Measurements from ENCODE around the gene NTN3. TPM values are rescaled to one million over a fixed set of nuclear protein-coding genes. Genes with fewer than 3 reads are reported as not detected.
A peak's percentile ranks its signal among the peaks of the same experiment; 100 is the strongest.

NTN3 gene
- total RNA-seq, 1 donor = 0.36 TPM

- Histone ChIP-seq H3K36me3 (ENCODE audit: insufficient read depth, low read length) (no peaks in the 10 kb centered on the region), H2AFZ (ENCODE audit: low read length) (no peak overlapping the region), H3K9me3 (ENCODE audit: low read depth, low read length) (no peaks in the 10 kb centered on the region), H3K4me2 (ENCODE audit: insufficient read depth, low read length) (no peak overlapping the region), H3K27ac (ENCODE audit: low read depth, low read length) (no peak overlapping the region), H3K4me1 (ENCODE audit: insufficient read depth, low read length) (peaks cover 2% of the 10 kb centered on the region), H3K79me2 (ENCODE audit: insufficient read depth, low read length) (peaks cover 6% of the 10 kb centered on the region), H4K20me1 (ENCODE audit: insufficient read depth, low read length) (no peaks in the 10 kb centered on the region), H3K27me3 (ENCODE audit: insufficient read depth, low read length) (peaks cover 12% of the 10 kb centered on the region), H3K4me3 (ENCODE audit: insufficient read depth, low read length) (no peak overlapping the region)
- TF ChIP-seq, protein P1, sequence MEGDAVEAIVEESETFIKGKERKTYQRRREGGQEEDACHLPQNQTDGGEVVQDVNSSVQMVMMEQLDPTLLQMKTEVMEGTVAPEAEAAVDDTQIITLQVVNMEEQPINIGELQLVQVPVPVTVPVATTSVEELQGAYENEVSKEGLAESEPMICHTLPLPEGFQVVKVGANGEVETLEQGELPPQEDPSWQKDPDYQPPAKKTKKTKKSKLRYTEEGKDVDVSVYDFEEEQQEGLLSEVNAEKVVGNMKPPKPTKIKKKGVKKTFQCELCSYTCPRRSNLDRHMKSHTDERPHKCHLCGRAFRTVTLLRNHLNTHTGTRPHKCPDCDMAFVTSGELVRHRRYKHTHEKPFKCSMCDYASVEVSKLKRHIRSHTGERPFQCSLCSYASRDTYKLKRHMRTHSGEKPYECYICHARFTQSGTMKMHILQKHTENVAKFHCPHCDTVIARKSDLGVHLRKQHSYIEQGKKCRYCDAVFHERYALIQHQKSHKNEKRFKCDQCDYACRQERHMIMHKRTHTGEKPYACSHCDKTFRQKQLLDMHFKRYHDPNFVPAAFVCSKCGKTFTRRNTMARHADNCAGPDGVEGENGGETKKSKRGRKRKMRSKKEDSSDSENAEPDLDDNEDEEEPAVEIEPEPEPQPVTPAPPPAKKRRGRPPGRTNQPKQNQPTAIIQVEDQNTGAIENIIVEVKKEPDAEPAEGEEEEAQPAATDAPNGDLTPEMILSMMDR (IDR thresholded peaks at IDR 0.05; ENCODE audit: extremely low read depth, low read depth, low read length) = no peak
- no peak for DNase-seq (ENCODE audit: insufficient read length, low spot score, missing footprints)
Observed at GRCh38 chr16:2425008-2425518, 46.0 kb upstream of the NTN3 start.

DNA sequence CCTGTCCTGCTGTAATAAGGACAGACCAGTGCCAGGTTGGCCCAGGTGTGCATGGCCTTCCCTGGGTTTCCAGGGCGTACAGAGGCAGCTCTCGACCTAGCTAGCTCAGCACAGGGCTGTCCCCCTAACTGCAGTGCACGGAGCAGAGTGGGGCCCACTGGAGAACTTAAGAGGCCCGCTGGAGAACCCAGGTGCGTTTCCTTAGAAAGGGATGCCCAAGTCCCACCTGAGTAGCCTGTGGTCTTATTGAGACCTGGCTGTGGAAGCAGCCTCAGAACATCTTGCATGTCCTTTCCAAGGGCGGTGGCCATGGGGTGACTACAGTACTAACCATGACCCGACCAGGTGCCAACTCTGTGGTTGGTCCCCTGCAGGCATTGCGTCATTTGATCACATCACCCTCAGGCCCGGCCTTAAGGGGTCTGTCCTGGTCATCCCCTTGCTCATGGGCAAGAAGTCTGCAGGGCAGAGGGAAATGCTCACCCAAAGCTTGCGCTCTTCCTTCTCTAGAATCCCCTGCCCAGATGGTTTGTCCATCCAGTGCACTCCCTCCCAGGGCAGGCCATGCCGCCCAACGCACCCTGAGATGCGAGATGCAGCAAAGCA is 45.2 kb upstream of the NTN3 start:
- TF ChIP-seq, protein P1 (IDR thresholded peaks at IDR 0.05; ENCODE audit: extremely low read depth, low read depth, low read length) = no peak
- Histone ChIP-seq H4K20me1 (ENCODE audit: insufficient read depth, low read length) (peaks cover 6% of the 10 kb centered on the region), H3K9me3 (ENCODE audit: low read depth, low read length) (no peaks in the 10 kb centered on the region), H3K4me1 (ENCODE audit: insufficient read depth, low read length) (peaks cover 10% of the 10 kb centered on the region), H3K79me2 (ENCODE audit: insufficient read depth, low read length) (peaks cover 15% of the 10 kb centered on the region), H3K36me3 (ENCODE audit: insufficient read depth, low read length) (peaks cover 1% of the 10 kb centered on the region), H3K27me3 (ENCODE audit: insufficient read depth, low read length) (peaks cover 9% of the 10 kb centered on the region), H3K4me2 (ENCODE audit: insufficient read depth, low read length) (no peak overlapping the region), H3K4me3 (ENCODE audit: insufficient read depth, low read length) (no peak overlapping the region), H2AFZ (ENCODE audit: low read length) (no peak overlapping the region), H3K27ac (ENCODE audit: low read depth, low read length) (no peak overlapping the region)
- no peak for DNase-seq (ENCODE audit: insufficient read length, low spot score, missing footprints)

GRCh38 chr16:2426941-2427361 is 44.1 kb upstream of the NTN3 start:
- H3K27me3 ChIP-seq (ENCODE audit: insufficient read depth, low read length) = peaks cover 7% of the 10 kb centered on the region
- peaks cover 6% of the 10 kb centered on the region for H4K20me1 ChIP-seq (ENCODE audit: insufficient read depth, low read length)
- DNase-seq (ENCODE audit: insufficient read length, low spot score, missing footprints) = peak; percentile 68

GRCh38 chr16:2427526-2427925 is 43.6 kb upstream of the NTN3 start:
- no peak for DNase-seq (ENCODE audit: insufficient read length, low spot score, missing footprints)
- no peak overlapping the region for H3K4me3 ChIP-seq (ENCODE audit: insufficient read depth, low read length)
- H3K27me3 ChIP-seq (ENCODE audit: insufficient read depth, low read length) = peaks cover 3% of the 10 kb centered on the region
- peaks cover 28% of the 10 kb centered on the region for H3K79me2 ChIP-seq (ENCODE audit: insufficient read depth, low read length)
- peaks cover 10% of the 10 kb centered on the region for H3K4me1 ChIP-seq (ENCODE audit: insufficient read depth, low read length)
- H3K9me3 ChIP-seq (ENCODE audit: low read depth, low read length) = no peaks in the 10 kb centered on the region
- TF ChIP-seq, protein P1 (IDR thresholded peaks at IDR 0.05; ENCODE audit: extremely low read depth, low read depth, low read length) = no peak
- no peak overlapping the region for H3K27ac ChIP-seq (ENCODE audit: low read depth, low read length)
- peaks cover 10% of the 10 kb centered on the region for H3K36me3 ChIP-seq (ENCODE audit: insufficient read depth, low read length)
- H4K20me1 ChIP-seq (ENCODE audit: insufficient read depth, low read length) = peaks cover 6% of the 10 kb centered on the region
- H3K4me2 ChIP-seq (ENCODE audit: insufficient read depth, low read length) = no peak overlapping the region
- no peak overlapping the region for H2AFZ ChIP-seq (ENCODE audit: low read length)

More at GRCh38 chr16:2426941-2427361, 44.1 kb upstream of the NTN3 start:
- Histone ChIP-seq H3K36me3 (ENCODE audit: insufficient read depth, low read length) (peaks cover 4% of the 10 kb centered on the region), H3K4me3 (ENCODE audit: insufficient read depth, low read length) (no peak overlapping the region), H3K9me3 (ENCODE audit: low read depth, low read length) (no peaks in the 10 kb centered on the region), H2AFZ (ENCODE audit: low read length) (no peak overlapping the region), H3K4me2 (ENCODE audit: insufficient read depth, low read length) (no peak overlapping the region), H3K27ac (ENCODE audit: low read depth, low read length) (no peak overlapping the region), H3K79me2 (ENCODE audit: insufficient read depth, low read length) (peaks cover 22% of the 10 kb centered on the region), H3K4me1 (ENCODE audit: insufficient read depth, low read length) (peaks cover 10% of the 10 kb centered on the region)
- TF ChIP-seq, protein P1 (IDR thresholded peaks at IDR 0.05; ENCODE audit: extremely low read depth, low read depth, low read length) = no peak
